NCI-H128 (cell line): Measurements from ENCODE around the gene GSE1.

ENCODE experiments used
- DNase-seq: peaks from one replicate; lab custom pipeline; 2025; ENCODE audit not compliant: unreplicated experiment; lab: John Stamatoyannopoulos, UW

Gene GSE1

DNA sequence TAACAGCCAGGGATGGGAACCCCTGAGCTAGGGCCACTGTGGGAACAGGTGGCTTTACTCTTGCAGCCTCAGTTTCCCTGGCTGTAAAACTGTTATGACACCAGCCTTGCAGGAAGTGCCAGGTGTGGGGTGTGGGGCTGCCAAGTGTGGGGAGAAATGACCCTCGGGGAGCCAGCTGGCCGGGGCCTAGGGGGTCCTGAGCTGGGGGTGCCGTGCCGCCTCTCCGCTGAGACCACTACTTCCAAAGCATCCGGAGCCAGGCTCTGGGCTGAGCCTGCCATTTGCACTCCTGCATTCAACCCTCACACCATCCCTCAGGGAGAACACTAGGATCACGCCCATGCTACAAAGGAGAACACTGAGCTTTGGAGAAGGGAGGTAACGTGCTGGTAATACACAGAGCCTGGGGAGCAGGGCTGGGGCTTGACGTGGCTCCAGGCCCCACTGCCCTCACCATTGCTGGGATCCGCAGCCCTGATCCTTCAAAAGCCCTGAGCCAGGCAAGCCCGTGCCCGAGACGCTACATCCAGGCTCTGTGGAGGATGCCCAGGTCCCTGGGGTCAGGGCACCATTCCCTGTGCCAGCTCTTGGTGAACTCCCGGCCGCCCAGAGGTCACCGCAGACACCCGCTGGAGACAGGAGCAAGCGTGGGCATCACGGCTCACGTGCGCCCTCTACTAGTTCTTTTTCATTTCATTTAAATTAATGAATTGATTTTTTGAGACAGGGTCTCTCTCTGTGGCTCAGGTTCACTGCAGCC, 104.5 kb downstream of the GSE1 start:
- peak; percentile 29 for DNase-seq

DNA sequence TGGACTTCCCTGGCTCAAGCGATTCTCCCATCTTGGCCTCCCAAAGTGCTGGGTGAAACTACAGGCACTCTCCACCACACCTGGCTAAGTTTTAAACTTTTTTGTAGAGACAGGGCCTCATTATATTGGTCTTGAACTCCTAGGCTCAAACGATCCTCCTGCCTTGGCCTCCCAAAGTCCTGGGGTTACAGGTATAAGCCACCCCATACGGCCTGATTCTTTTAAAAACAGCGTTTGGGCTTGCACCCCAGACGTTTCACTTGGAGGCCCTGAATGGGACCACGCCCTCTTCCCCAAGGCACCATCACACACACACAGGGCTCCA, 105.0 kb downstream of the GSE1 start:
- DNase-seq: no peak

DNA sequence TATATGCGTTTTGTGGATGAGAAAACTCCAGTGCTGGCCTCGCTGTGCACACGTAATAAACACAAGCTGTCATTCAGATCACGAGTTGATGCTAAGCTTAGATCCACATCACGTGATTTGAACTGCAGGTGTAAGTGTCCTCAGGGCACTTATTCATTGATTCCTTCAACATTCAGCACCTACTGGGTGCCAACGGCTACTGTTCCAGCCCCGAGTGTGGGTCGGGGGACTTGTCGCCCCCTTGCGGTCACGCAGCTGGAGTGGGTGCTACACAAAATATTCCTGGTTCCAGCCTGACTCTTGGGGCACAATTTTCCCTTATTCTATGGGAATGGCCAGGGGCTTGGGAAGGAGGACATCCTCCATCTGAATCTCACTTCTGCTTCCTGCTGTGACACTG, 105.6 kb downstream of the GSE1 start:
- DNase-seq: no peak

DNA sequence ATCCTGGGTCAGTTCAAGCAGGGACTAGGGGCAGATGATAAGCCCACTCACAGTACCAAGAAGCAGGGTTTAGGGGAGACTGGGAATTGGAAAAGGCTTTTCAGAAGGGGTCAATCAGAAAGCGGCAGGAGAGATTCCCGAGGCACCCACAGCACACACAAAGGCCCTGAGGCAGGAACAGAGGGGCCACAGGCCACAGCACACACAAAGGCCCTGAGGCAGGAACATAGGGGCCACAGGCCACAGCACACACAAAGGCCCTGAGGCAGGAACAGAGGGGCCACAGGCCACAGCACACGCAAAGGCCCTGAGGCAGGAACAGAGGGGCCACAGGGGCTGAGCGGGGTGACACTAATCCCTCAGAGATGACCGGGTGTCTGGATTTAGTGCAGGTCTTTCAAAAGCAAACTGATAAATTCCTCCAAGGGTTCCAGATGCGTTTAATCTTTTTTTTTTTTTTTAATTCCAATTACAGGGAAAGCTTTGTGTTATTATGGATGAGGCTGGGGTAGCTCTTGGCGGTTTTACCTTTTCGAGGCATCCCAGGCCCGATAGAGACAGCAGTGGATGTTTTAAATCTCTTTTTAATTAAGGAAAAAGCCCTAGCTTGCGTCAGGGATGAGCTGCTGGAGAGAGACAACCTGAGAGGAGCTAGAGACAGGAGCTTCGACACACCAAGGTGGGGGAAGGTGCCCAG, 106.6 kb downstream of the GSE1 start:
- no peak for DNase-seq

DNA sequence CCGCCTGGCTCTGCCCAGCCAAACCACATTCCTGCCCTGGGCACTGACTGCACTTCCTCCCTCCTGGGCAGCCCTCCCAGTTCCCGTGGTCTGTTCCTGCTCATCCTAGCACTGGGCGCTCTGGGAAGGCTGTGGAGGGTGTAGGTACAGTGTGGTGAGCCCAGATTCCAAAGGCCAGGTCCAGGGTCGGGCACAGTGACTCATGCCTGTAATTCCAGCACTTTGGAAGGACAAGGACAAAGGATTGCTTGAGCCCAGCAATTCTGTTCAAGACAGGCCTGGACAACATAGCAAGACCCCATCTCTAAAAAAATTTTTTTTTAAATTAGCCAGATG, 107.1 kb downstream of the GSE1 start:
- DNase-seq: no peak

GRCh38 chr16:85722128-85722893, 109.2 kb downstream of the GSE1 start:
- DNase-seq: no peak

- no peak for DNase-seq
These were observed 111.2 kb downstream of the GSE1 start for GRCh38 chr16:85724126-85724879.

DNA sequence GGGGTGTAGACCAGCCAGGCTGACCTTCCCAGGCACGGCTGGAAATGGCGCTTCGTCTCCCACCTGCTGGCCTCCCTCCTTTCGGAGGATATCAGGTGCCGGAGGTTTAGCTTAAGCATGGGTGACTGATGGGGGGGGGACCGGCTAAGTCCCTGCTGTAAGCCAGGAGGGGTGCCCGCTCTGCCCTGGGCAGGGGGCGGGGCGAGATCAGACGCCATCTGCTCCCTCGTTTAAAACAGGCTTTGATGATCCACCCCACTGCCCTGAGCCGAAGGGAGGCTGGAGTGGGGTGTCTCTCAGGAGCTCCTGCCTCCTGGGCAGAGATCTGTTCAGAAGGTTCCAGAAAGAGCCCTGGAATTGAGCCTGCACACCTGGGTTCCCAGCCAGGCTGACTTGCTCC, 111.8 kb downstream of the GSE1 start:
- no peak for DNase-seq
